HG02938 (cell line): ENCODE results near the gene P3H1.

Source experiments
- ATAC-seq: cut with Tn5 transposase; IDR thresholded peaks from one replicate; pipeline ENCODE4 v1.9.1; 2021; ENCODE audit warnings: mild to moderate bottlenecking, moderate library complexity; ENCODE audit not compliant: unreplicated experiment

The P3H1 gene

DNA sequence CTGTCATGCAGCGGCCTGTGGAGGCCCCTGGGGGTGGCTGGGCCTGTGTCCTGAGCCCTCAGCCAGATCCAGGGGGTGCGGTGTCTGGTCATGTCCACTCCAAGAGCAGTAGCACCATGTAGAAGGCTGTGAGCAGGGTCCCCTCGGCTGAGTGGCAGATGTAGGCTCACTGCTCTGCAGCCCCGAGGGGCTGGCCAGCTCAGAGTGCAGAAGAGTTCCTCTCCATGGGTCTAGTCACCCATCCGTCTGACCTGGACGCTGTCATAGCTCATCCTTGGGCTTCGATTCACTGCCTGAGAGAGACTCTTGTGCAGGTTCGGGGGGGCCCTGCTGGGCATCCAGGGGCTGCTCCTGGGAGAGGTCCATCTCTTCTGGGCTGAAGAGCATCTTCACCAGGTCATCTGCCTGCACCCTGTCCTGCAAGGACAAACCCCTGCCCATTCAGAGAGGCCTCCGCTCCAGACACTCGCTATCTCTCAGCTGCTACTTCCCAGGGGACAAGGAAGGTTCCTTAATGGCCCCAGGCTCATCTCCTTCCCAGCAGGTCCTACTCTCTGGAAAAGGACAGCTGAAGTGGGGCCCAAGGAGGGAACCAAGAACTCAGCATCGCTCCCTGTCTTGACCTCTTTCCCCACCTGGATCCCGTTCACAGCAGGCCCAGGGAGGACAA lies 20.3 kb downstream of the P3H1 start:
- no peak for ATAC-seq

DNA sequence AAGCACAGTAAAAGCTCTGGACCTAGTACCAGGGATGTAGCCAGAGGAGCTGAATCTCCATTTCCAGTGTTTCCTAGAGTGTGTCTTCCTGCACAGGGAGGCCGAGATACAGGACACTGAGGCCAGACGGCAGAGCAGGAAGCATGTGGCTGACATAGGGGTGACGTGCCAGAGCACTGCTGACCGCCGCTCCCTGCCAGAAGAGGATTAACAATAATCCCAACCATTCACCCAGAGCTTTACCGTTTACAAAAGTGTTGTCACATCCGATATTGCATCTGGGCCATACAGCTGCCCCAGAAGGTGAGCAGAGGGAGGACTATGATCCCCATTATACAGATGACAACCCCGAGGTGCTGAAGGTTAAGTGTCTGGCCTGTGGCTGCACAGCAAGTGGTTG lies 21.0 kb downstream of the P3H1 start:
- no peak for ATAC-seq

DNA sequence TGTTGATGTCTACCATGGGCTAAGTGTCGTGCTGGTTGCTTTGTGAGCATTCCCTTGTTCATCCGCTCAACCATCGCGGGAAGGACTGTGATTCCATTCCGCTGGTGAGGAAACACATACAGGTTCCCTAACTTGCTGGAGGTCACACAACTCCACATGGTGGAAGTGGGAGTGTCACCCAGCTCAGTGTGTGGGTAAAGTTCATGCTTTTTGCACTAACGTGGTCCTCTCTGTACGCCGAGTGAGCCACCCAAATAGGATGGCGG lies 22.7 kb downstream of the P3H1 start:
- no peak for ATAC-seq

DNA sequence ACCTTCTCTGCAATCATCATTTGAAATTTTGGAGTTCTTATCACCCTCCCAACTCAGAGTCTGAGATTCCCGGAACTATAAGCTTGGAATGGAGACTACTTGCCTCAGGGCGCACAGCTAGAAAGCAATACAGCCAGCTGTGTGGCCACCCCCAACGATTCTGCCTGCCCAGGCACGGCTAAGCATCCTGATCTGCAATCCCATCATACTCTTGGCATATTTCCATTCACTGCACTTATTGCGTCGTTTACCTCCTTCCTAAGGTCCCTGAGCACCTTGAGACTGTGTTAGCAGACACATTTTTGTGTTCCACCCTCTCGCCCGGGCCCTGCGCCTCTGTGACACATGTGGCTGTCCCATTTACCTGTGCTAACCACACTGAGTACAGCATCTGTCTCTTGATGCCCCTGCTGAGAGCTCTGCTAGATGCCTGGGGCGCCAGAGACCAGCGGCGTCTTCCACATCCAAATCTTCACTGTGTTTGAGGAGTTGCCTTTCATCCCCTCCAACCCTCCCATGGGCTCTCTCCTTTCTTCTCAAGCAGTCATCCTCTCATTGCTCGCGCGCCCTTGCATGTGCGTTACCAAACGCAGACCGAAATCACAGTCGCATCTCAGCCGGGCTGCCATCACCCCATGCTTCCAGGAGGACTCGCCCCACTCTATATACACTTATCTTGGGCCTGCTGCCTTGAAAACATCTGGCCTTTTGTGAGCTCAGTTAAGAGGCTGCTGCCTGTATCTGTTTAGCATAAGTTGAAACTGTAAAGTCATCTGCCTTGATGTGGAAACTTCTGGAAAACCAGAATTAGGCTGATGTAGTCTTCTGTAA lies 23.3 kb downstream of the P3H1 start:
- no peak for ATAC-seq

DNA sequence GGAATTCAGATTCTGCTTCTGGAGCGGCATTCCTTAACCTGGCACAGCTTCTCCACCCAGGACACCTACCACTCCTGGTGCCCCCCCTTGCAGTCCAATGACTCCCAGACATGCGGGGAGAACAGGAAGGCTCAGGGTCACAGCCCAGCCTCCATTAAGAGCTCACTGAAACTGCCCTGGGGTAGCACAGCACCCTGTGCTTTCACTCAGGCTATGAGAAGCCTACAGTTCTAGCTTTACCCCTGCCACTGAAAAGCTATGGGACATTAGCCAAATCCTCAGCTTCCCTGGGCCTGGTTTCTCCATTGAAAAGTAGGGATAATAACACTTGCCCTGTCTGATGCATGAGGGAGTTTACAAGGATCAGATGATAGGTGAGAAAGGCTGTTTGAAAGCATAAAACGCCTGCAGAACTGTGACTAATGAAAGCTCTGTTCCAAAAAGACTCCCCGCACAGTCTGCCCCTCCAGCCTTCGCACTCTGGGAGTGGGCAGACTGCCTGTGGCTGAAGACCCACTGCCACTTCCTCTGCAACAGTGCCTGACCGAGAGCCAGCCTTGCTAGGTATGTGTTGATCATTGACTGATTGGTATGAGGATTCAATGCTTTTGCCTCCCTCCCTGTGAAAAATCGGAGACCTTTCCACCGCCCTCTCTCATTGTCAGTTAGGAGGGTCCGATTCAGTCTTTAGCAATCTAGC lies 24.1 kb downstream of the P3H1 start:
- ATAC-seq = no peak

DNA sequence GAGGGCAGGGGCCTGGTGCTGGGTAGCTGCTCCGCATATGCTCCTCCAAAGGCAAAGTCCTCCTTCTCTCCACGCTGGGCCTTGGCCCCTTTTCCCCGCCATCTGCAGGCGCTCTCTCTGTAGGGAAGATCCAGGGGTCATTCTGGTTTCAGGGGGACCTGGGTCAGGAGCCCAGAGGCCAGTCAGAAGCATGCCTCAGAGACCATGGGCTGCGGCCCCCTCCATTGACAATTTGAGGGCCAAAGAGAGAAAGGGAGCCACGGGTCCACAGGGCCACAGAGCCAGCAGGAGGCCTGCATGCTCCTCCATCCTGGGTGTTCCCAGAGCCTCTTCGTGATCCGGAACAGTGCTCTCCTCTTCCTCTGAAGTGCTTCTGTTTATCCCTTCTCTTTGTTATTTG lies 24.7 kb downstream of the P3H1 start:
- ATAC-seq = no peak

GRCh38 chr1:42741706-42742105 lies 25.1 kb downstream of the P3H1 start:
- ATAC-seq = no peak

GRCh38 chr1:42740851-42741580 lies 25.8 kb downstream of the P3H1 start:
- ATAC-seq = no peak

GRCh38 chr1:42739753-42740700 lies 26.8 kb downstream of the P3H1 start, which contains the start of gene CLDN19:
Gene CLDN19 (minus strand): TSS chr1:42740236. CDS start chr1:42740063, 173 bp downstream.
- ATAC-seq = no peak

GRCh38 chr1:42738678-42739226 lies 28.1 kb downstream of the P3H1 start:
- ATAC-seq = no peak

- no peak for ATAC-seq
These were observed 28.7 kb downstream of the P3H1 start for GRCh38 chr1:42737986-42738677.

GRCh38 chr1:42737257-42737656 lies 29.6 kb downstream of the P3H1 start:
- ATAC-seq = no peak

- no peak for ATAC-seq
These were observed 30.1 kb downstream of the P3H1 start for GRCh38 chr1:42736571-42737200.

GRCh38 chr1:42736152-42736551 lies 30.7 kb downstream of the P3H1 start:
- no peak for ATAC-seq

GRCh38 chr1:42735477-42736105 lies 31.2 kb downstream of the P3H1 start:
- no peak for ATAC-seq

- no peak for ATAC-seq
These were observed 31.8 kb downstream of the P3H1 start for GRCh38 chr1:42735056-42735455.

DNA sequence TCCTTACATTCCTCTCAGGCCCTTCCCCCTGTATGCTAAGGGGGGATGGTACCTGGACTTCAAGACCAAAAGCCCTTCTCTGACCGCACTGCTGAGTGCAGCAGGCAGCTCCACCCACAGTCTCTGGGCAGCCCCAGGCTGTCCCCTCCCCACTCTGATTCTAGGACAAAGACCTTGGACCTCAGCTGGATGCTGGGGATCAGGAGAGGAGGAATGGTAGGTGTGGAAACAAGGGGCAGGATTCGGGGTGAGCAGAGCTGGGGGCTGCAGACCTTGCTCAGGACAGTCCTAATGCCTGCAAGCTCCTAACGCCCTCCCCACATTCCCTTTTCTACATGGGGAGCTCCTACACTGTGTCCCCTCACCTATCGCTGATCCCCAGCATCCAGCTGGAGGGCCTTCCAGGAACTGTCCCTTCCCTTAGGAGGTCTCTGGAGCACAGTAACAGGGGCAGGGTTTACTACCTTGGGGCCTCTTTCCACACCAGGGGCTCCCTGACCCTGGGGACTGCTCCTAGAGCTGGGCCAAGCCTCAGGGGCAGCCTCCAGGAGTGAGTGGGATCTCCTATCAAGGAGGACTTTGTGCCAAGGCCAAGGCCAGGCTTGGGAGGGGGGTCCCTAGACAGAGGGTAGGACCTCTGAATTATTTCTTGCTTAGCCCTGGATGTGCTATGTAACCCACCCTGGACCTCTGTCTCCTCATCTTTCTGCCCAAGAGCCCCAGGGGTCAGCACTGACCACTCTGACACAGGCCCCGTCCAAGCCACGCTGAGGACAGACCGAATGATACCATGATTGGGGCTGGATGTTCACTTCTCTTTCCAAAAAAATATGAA lies 32.4 kb downstream of the P3H1 start:
- ATAC-seq = no peak
